HCT116 (cell line): ENCODE results near the gene POLR2H.

Experiments used
- CTCF ChIP-seq, 3 experiments: fragments of 200-600 bp in 1 of 3; sonication (generic) in 1 of 3; IDR thresholded peaks in 2 of 3; conservative IDR thresholded peaks in 1 of 3; 2 replicates each; pipeline ENCODE4 v1.5.1; 2012 to 2017; ENCODE audit warnings: low read depth in 2 of 3, low read length in 2 of 3, antibody characterized with exemption in 1 of 3, borderline replicate concordance in 1 of 3, control low read depth in 1 of 3, mild to moderate bottlenecking in 1 of 3, mixed read lengths in 1 of 3, mixed run types in 1 of 3, moderate library complexity in 1 of 3; ENCODE audit not compliant: insufficient read depth in 1 of 3
- POLR2A ChIP-seq: IDR thresholded peaks from 2 replicates; pipeline ENCODE4 v1.7.0; 2011; ENCODE audit warnings: borderline replicate concordance; ENCODE audit not compliant: insufficient read depth, insufficient read length; ENCODE audit errors: extremely low read depth
- TF ChIP-seq, protein P1 (sequence below): IDR thresholded peaks from 2 replicates; pipeline ENCODE4 v1.6.1; 2012

- TF ChIP-seq CTCF (IDR thresholded peaks at IDR 0.05 in 2 of 3, conservative IDR thresholded peaks at IDR 0.05 in 1 of 3; ENCODE audit: borderline replicate concordance in 1 of 3, insufficient read depth in 1 of 3, low read depth in 2 of 3, low read length in 2 of 3) (no peak), POLR2A (no peak)
- TF ChIP-seq, protein P1, sequence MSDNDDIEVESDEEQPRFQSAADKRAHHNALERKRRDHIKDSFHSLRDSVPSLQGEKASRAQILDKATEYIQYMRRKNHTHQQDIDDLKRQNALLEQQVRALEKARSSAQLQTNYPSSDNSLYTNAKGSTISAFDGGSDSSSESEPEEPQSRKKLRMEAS = no peak
Observed at GRCh38 chr3:184414418-184415202, 53.1 kb downstream of the POLR2H start.
